ENCODE measurements around the gene PEBP1. TPM values are rescaled to one million over a fixed set of nuclear protein-coding genes. Genes with fewer than 3 reads are reported as not detected.

PEBP1 gene
- total RNA-seq = 100 to 1,000 TPM; 538 to 621 TPM

GRCh38 chr12:118135788-118136558 lies at the start of gene PEBP1:
Gene PEBP1, plus strand, starts transcription at chr12:118136124. Its CDS starts 86 bp downstream, at chr12:118136210.
- intact Hi-C loops (cut with DNase I) = loop anchor here (5.0 kb wide), 2 partner anchors 46 to 236 kb away; partner anchors contain the start of gene TAOK3

GRCh38 chr12:118089782-118090181 lies 46.1 kb upstream of the PEBP1 start:
- intact Hi-C loops (cut with DNase I) = no loop called here
- H3K27ac ChIP-seq = no peak overlapping the region
- WGBS = 91% methylated on average over 9 of the region's 9 CpGs
- TF ChIP-seq CTCF (IDR thresholded peaks at IDR 0.05) (no peak), POLR2A (IDR thresholded peaks at IDR 0.05) (no peak), POLR2AphosphoS5 (IDR thresholded peaks at IDR 0.05) (no peak)
- DNase-seq (ENCODE audit: low spot score) = no peak
- no peaks in the 10 kb centered on the region for H3K36me3 ChIP-seq
- H3K4me3 ChIP-seq = no peak overlapping the region
- no peaks in the 10 kb centered on the region for H3K9me3 ChIP-seq
- H3K4me1 ChIP-seq (replicated peaks) = no peaks in the 10 kb centered on the region
- no peaks in the 10 kb centered on the region for H3K27me3 ChIP-seq (replicated peaks; ENCODE audit: insufficient read depth)

More at GRCh38 chr12:118135788-118136558, at the start of gene PEBP1:
- no peaks in the 10 kb centered on the region for H3K9me3 ChIP-seq
- H3K27me3 ChIP-seq (replicated peaks; ENCODE audit: insufficient read depth) = no peaks in the 10 kb centered on the region
- WGBS = 1% methylated on average over 47 of the region's 70 CpGs
- H3K36me3 ChIP-seq = peaks cover 0 to 5% of the 10 kb centered on the region in 2 donors
- DNase-seq (ENCODE audit: low spot score) = peak; percentile 96
- peaks cover 5% of the 10 kb centered on the region for H3K4me1 ChIP-seq (replicated peaks)
- H3K4me3 ChIP-seq = peak within 1 kb of the TSS; percentile 63 to 84
- TF ChIP-seq POLR2AphosphoS5 (IDR thresholded peaks at IDR 0.05) (peak; percentile 90), CTCF (IDR thresholded peaks at IDR 0.05) (no peak), POLR2A (IDR thresholded peaks at IDR 0.05) (peak; percentile 94)
- H3K27ac ChIP-seq = peak within 1 kb of the TSS; percentile 84 to 86

DNA sequence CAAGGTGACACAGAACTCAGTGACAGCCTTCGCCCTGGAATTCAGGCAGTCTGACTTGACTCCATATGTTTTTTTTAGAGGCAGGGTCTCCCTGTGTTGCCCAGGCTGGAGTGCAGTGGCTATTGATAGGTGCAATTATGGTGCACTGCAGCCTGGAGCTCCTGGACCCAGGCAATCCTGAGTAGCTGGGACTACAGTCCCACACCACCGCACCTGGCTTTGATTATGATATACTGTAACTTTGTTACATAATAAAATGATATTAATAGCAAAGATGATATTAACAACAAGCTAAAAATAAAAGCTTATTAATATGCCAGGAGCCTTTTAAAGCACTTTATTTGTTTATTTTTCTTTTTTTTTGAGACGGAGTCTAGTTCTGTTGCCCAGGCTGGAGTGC lies 41.9 kb upstream of the PEBP1 start:
- TF ChIP-seq POLR2AphosphoS5 (IDR thresholded peaks at IDR 0.05) (no peak), CTCF (IDR thresholded peaks at IDR 0.05) (no peak), POLR2A (IDR thresholded peaks at IDR 0.05) (no peak)
- no peak overlapping the region for H3K27ac ChIP-seq
- no peaks in the 10 kb centered on the region for H3K27me3 ChIP-seq (replicated peaks; ENCODE audit: insufficient read depth)
- no peaks in the 10 kb centered on the region for H3K4me1 ChIP-seq (replicated peaks)
- no peak overlapping the region for H3K4me3 ChIP-seq
- WGBS = 69% methylated on average over 3 of the region's 3 CpGs
- intact Hi-C loops (cut with DNase I) = no loop called here
- H3K36me3 ChIP-seq = no peaks in the 10 kb centered on the region
- H3K9me3 ChIP-seq = no peaks in the 10 kb centered on the region
- DNase-seq (ENCODE audit: low spot score) = no peak

GRCh38 chr12:118098401-118098800 lies 37.5 kb upstream of the PEBP1 start:
- DNase-seq (ENCODE audit: low spot score) = no peak
- intact Hi-C loops (cut with DNase I) = no loop called here
- H3K4me3 ChIP-seq = no peak overlapping the region
- H3K9me3 ChIP-seq = no peaks in the 10 kb centered on the region
- H3K27me3 ChIP-seq (replicated peaks; ENCODE audit: insufficient read depth) = no peaks in the 10 kb centered on the region
- WGBS = 79% methylated on average over 3 of the region's 3 CpGs
- no peaks in the 10 kb centered on the region for H3K4me1 ChIP-seq (replicated peaks)
- no peaks in the 10 kb centered on the region for H3K36me3 ChIP-seq
- H3K27ac ChIP-seq = no peak overlapping the region
- no peak for TF ChIP-seq CTCF (IDR thresholded peaks at IDR 0.05)
- TF ChIP-seq POLR2A (IDR thresholded peaks at IDR 0.05) = no peak
- TF ChIP-seq POLR2AphosphoS5 (IDR thresholded peaks at IDR 0.05) = no peak

Measured in prostate gland (tissue), 2 donors.